Ishikawa (cell line): ENCODE results near the gene NUCKS1.

Experiments used
- EP300 ChIP-seq: IDR thresholded peaks from 2 replicates; pipeline ENCODE4 v1.6.1; 2012; ENCODE audit warnings: borderline replicate concordance
- NFIC ChIP-seq: IDR thresholded peaks from 2 replicates; pipeline ENCODE4 v1.6.1; 2012
- YY1 ChIP-seq: IDR thresholded peaks from 2 replicates; pipeline ENCODE4 v1.6.1; 2012; ENCODE audit warnings: low read depth

GRCh38 chr1:205693421-205693991 is 56.5 kb downstream of the NUCKS1 start:
- no peak for TF ChIP-seq EP300
- no peak for TF ChIP-seq NFIC
- no peak for TF ChIP-seq YY1
